ENCODE data around the gene FER.

Gene FER

GRCh38 chr5:109196087-109196822 lies 448.6 kb downstream of the FER start:
- DNase-seq: no peak

DNA sequence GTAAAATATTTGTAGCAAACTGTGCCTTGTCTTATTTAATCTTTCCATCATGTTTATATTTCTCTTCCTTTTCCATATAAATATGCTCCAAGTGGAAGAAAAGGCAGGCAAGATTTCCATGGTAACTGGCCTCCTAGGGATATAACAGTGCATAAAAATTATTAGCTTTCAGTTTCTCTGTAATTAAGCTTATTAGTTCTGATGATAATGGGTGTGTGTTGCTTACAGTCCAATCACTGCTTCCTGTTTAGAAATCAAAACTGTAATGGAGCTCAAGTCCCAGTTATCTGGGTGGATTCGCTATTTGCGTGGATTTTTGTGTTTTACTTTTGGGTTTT lies 449.1 kb downstream of the FER start:
- no peak for DNase-seq

DNA sequence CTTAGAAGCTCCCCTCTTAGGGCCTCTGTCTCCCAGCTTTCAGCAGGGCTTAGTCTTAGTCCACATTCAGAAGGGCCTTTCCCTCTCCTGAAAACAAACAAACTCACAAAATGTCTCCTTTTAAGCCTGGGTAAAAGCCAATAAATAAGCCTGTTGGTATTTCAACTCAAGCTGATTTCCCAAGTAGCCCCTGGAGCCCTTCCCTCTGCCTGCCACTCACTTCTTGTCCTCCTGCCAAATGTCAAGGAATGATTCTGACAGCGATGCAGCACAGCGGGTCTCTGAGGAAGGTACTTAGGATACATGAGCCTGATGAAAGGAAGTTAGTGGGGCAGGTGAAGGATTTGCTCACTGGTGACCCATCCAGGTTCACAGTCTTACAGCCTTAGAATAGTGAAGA lies 451.6 kb downstream of the FER start:
- DNase-seq: no peak

- DNase-seq: no peak
Observed at GRCh38 chr5:109199799-109200620, 452.3 kb downstream of the FER start.

GRCh38 chr5:109215040-109215439 lies 467.3 kb downstream of the FER start:
- no peak for DNase-seq

GRCh38 chr5:109218818-109219217 lies 471.1 kb downstream of the FER start:
- no peak for DNase-seq

DNA sequence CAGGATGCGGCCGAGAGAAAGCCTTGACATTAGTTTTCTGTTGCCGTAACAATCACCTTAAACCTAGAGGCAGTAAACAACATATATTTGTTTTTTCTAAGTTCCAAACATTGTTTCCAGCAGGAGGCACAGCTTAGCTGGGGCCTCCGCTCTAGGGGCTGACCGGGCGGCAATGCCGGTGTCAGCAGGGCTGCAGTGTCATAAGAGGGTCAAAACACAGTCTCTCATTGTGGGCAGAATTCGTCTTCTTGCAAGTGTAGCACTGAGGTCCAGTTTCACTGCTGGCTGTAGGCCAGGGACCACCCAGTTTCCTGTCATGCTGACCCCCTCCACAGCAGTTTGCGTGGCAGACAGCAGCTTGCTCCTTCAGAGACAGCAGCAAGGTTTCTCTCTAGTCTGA lies 475.8 kb downstream of the FER start:
- DNase-seq: no peak

DNA sequence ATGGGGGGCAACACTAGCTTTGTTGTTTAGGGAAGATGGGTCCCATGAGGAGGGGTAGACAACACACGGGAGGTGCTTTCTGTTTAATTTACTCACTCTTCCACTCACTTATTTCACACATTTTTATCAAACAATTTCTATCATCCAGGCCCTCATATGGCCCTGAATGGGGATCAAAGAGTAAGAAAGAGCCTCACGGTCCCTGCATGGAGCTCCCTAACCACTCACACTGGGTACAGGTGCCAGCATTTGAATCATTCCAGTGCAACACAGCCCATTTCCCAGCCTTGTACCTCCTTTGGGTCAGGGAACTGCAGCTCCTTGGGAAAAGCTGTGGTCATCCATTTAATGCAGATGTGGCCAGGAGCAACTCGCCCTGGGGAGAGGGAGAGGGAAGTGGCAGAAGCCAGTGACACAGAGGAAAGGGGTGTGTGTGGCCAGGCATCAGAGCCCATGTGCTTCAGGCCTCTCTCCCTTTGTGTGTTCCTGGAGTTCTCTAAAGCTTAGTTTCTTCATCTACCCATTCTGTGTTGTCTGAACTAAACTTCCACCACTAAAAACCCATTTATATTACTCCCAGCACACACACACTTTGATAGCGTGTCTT lies 476.7 kb downstream of the FER start:
- no peak for DNase-seq

DNA sequence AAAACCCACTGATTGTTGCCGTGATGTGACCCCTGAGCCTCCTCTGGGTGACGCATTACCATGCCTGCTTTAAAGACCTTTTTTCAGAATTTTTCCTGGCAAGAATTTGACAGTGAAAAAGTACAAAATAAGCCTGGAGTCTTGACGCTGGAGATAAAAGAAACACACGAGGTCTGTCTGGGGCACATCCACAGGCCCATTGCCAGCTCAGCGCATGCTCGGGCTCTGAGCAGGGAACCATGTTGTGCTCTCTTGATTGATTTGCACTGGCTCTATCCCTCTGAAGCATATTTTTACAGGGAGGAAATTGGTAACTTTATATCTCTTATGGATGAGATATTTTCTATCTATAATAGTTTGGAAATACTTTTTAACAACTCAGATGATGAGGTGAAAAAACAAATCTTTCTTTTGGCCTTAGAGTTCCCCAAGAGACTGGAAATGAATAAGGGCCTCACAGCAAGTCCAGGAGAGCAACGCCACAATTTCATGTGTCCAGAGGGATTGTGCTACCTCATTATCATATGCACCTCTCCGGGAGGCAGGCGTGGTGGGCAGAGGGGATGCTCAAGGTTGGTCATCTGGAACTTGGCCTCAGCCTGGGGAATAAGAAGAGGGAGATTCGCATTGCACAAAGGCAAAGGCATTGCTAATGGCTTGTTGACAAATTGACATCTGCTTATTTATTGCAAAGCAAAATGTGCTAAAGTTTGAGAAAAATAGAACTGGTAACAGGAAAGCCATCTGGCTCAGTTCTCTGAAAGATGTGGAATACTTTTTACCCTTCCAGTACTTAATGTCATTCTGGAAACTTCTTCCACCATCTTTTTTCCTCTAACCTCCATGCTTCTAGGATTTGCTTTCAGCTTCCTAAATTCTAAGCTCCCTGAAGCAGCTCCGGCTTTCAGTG lies 478.3 kb downstream of the FER start:
- DNase-seq: no peak

DNA sequence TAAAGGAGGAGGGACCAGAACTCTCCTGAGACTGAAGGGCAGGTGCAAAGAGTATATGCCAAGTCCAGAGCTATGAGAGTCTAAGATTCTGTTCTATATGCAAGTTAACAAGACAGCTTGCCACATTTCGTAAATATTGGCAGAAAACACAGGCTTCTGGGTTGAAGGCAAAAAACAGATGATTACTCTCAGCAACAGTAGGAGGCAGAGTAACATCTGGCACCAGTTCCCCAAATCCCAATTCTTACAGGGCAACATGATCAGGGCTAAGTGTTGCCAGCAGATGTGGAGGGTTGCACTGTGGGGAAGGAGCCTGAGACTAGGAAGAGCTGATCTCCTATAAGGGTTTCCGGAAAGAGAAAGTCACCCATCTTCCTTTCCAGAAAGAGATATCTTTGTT lies 482.7 kb downstream of the FER start:
- no peak for DNase-seq

DNA sequence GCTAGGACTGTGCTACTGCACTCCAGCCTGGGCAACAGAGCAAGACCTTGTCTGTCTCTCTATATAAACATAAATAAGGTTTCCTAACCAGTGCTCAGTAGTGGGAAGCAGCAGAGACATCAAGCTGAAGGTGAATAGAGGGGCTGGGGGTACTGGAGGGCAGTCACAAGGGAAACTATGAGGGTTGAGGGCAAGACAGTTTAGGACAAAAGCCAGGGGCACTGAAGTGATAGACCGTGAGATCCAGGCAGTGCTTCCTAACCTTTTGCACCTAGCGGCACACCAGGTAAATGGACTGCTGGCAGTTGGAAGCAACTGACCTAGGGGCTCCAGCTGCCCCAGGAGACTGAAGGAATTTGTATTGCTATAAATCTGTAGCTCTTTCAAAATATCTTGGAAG lies 483.6 kb downstream of the FER start:
- DNase-seq: no peak

- DNase-seq: no peak
Observed at GRCh38 chr5:109234381-109234780, 486.7 kb downstream of the FER start.

DNA sequence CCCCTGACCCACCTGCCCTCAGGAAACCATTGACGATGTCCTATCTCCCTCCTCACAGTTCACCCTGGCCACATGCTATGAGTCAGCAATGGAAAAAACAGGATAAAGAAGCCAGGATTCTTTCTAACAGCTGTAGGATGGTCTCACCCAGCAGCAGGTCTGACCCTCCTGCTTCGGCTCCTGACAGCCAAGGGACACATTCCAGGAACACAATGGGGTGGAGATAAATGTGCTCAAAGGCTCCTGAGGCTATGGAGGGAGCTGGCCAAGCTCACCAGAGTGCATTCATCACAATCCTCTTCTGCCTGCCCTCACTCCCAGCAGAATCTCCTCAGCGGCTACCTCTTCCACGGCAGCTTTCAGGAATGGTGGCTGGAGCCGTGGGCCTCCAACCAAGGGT lies 491.8 kb downstream of the FER start:
- DNase-seq: no peak

- DNase-seq: no peak
Observed at GRCh38 chr5:109242518-109242917, 494.8 kb downstream of the FER start.

DNA sequence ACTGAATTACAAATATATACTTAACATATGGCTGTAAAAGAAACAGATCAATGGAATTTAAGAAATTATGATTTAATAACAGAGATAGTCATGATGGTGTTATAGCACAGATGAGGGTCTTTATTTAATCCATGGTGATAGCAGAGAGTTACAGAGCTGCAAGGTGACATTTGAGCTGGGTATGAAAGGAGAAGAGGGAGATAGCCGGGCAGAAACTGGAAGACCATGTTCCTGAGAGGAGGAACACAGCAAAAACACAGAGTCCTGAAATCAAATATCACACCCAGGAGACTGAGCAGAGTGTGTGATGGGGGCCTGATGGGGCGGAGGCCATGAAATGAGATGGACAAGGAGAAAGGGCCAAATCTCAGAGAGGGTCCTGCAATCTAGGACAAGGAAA lies 498.7 kb downstream of the FER start:
- no peak for DNase-seq

All from NCI-H526 (cell line).